HEK293 (cell line): ENCODE data around the gene RHCG.
A peak's percentile ranks its signal among the peaks of the same experiment; 100 is the strongest.

ENCODE experiments used
- MYNN ChIP-seq: fragments of 450-650 bp; formaldehyde crosslinking; IDR thresholded peaks from 2 replicates; pipeline ENCODE4 v1.5.1; 2016; ENCODE audit warnings: missing biosample characterization, missing genetic modification characterization, borderline replicate concordance
- ZNF830 ChIP-seq: fragments of 450-650 bp; IDR thresholded peaks from 2 replicates; pipeline ENCODE4 v1.5.0; 2018; ENCODE audit warnings: missing biosample characterization, missing genetic modification characterization, low read depth, mild to moderate bottlenecking, moderate library complexity
- TF ChIP-seq, protein P1 (sequence below): fragments of 450-650 bp; formaldehyde crosslinking; IDR thresholded peaks from 2 replicates; pipeline ENCODE4 v1.5.1; 2017; ENCODE audit warnings: missing biosample characterization, missing genetic modification characterization
- TF ChIP-seq, protein P2 (sequence below): fragments of 450-650 bp; formaldehyde crosslinking; IDR thresholded peaks from 2 replicates; pipeline ENCODE4 v1.5.1; 2016; ENCODE audit warnings: missing biosample characterization, missing genetic modification characterization

DNA sequence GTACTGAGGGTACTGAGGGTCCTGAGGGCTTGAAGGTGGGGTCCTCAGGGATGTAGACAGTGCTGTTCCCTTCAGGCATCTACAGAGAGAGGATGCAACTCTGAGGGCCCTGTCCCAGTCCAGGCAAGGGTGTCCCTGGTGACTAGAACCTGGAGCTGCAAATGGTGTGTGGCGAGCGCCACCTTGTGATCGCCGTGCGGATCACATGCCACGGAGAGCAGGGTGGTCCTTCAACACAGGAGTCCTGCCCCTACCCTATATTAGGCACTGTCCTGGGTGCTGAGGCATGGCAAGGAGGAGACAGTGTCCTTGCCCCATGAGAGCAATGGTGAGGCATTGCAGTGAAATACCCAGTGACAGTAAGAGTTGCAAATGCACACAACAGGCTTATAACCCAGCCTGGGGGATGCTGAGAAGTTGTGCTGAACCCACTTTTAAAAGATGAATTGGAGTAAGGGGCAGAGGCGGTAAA, 23.6 kb downstream of the RHCG start:
- TF ChIP-seq MYNN, result no peak
- TF ChIP-seq, protein P1, sequence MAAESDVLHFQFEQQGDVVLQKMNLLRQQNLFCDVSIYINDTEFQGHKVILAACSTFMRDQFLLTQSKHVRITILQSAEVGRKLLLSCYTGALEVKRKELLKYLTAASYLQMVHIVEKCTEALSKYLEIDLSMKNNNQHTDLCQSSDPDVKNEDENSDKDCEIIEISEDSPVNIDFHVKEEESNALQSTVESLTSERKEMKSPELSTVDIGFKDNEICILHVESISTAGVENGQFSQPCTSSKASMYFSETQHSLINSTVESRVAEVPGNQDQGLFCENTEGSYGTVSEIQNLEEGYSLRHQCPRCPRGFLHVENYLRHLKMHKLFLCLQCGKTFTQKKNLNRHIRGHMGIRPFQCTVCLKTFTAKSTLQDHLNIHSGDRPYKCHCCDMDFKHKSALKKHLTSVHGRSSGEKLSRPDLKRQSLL (tag by site-specific recombination), result no peak
- TF ChIP-seq, protein P2, sequence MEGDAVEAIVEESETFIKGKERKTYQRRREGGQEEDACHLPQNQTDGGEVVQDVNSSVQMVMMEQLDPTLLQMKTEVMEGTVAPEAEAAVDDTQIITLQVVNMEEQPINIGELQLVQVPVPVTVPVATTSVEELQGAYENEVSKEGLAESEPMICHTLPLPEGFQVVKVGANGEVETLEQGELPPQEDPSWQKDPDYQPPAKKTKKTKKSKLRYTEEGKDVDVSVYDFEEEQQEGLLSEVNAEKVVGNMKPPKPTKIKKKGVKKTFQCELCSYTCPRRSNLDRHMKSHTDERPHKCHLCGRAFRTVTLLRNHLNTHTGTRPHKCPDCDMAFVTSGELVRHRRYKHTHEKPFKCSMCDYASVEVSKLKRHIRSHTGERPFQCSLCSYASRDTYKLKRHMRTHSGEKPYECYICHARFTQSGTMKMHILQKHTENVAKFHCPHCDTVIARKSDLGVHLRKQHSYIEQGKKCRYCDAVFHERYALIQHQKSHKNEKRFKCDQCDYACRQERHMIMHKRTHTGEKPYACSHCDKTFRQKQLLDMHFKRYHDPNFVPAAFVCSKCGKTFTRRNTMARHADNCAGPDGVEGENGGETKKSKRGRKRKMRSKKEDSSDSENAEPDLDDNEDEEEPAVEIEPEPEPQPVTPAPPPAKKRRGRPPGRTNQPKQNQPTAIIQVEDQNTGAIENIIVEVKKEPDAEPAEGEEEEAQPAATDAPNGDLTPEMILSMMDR (tag by site-specific recombination), result peak; percentile 90
- no peak for TF ChIP-seq ZNF830 (tag by site-specific recombination)
